Activated gamma-delta T cell (primary cell): ENCODE measurements around the gene GIMAP1.

ENCODE experiments used
- DNase-seq: peaks from one replicate; lab custom pipeline; 2025; lab: John Stamatoyannopoulos, UW

Gene GIMAP1

GRCh38 chr7:150722431-150722931, 6.1 kb downstream of the GIMAP1 start:
- no peak for DNase-seq

DNA sequence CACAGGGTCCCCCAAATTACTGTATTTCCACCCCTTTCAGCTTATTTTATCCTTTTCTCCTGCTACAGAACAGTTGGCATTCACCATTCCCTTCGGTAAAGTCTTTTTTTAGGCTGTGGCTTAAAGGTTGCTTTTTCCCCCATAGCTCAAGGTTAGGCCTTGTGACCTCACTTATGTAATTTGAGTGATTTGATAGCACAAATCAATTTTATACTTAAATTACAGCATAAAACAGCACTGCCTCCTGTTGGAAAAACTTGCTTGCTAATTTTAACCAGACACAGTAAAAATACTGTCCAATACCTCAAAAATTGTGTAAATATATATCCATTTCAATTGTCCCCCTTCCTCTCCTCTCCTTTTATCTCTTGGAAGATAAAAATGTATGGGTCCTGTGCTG, 7.1 kb downstream of the GIMAP1 start:
- DNase-seq, result no peak

GRCh38 chr7:150727381-150727780, 11.0 kb downstream of the GIMAP1 start:
- DNase-seq, result no peak

- no peak for DNase-seq
Observed at GRCh38 chr7:150728011-150728410, 11.6 kb downstream of the GIMAP1 start.

DNA sequence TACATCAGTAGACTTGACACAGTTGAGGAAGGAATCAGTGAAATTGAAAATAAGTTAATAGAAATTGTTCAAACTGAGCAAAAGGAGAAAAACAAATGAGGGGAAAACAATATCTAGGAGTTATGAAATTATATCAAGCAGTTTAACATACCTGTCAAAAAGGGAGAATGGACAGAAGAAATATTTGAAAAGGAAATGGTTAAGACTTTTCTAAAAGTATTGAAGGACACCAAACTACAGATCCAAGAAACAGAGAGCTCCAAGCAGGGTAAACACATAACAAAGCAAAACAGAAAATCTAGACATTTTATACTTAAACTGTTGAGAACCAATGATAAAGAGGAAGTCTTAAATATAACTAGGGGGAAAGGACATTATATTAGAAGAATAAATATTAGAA, 12.2 kb downstream of the GIMAP1 start:
- DNase-seq, result no peak

GRCh38 chr7:150731916-150732315, 15.5 kb downstream of the GIMAP1 start:
- DNase-seq, result no peak

- no peak for DNase-seq
Observed at GRCh38 chr7:150732786-150733481, 16.5 kb downstream of the GIMAP1 start.

- DNase-seq, result no peak
Observed at GRCh38 chr7:150733482-150734095, 17.2 kb downstream of the GIMAP1 start.

- no peak for DNase-seq
Observed at GRCh38 chr7:150734254-150734653, 17.8 kb downstream of the GIMAP1 start.

DNA sequence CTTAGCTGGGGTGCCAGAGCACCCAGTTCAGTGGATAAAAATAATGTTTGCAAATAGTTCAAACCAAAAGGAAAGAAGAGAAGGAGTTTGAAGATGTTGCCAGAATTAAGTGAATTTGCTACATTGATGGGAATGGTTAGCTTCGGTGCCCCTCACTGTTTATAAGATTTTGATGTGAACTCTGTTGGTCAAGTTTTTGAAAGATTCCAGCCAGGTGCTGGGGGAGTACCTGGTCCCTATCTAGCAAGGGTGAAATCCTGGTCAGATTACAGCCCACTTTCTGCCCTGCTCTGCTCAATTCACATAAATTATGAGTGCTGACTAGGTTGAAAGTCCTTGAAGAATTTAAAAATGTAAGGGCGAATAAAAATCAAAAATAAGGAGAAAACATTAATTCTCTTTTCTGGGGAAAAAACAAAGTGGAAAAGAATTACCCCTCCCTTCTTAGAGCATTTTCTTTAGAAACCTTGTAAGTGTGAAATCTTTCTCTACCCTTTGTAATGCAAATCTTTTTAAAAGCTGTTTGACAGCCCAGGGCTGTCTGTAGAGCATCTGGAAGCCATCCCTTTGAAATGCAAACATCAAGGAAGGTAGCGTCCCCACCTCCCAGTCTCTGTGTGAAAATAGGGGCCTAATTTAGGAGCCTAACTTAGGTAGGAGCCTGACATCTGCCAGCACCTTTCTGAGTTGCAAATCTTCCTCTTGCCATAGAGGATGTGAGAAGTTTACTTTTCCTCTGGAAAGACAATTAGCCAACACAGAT, 19.4 kb downstream of the GIMAP1 start:
- no peak for DNase-seq

- no peak for DNase-seq
Observed at GRCh38 chr7:150736864-150737263, 20.5 kb downstream of the GIMAP1 start.

DNA sequence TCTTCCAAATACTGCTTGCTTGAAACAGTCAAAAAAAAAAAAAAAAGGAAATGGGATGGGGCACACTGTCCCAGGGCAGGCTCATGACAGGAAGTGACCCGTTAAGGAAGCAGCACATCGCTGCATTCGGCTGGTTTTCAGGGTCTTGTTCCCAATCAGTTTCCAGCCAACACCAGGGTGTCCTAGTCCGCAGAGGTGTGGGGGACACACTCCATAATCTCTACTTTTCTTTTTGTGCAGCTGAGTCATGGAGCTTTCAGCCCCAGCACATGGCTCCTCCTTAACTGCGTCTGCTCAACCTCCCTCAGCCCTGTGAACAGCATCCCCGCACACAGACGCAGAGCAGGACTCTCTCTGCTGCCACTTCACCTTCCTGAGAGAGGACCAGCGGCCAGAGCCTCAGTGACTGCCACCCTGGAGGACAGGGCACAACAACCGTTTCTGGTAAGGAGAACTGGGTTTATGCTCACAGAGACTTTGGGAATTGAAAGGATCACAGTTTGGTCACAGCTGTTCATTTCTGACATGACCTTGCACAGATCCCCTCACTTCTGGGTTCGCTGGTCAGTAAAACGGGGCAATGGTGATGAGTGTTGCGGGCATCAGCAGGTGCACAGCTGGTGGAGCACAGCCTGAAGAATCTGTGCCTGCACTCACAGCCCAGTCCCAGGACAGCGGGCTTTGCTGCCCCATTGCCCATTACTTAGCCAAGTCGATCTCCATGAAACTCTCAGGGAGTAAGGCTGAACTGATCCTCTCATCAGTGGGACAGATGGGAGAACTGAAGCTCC, 21.0 kb downstream of the GIMAP1 start, which contains the start of gene GIMAP5:
GIMAP5 (plus strand) TSS at position 154 of the 791 bp plus-strand sequence. CDS start 3,467 bp downstream, outside the sequence.
- no peak for DNase-seq

GRCh38 chr7:150738092-150738491, 21.7 kb downstream of the GIMAP1 start:
- DNase-seq, result no peak

- DNase-seq, result no peak
Observed at GRCh38 chr7:150738591-150739001, 22.2 kb downstream of the GIMAP1 start.

DNA sequence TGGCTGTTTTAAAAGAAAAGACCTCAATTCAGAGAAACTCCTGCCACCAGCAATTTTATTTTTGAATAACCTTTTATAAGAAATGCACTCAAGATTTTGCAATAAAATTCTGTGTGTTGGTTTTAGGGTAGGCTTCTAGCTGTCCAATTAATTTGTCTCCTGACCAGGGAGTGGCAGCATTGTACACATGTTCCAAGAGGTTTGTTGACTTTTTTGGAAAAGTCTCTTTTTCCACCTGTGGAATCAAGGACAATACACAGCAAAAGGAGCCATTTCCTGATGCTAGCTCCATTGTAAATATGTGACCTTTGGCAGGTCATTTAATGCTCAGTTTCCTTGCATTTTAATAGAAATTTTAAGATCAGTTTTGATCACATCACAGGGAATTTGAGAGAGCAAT, 22.6 kb downstream of the GIMAP1 start:
- no peak for DNase-seq

GRCh38 chr7:150740053-150740452, 23.6 kb downstream of the GIMAP1 start:
- DNase-seq, result no peak

- DNase-seq, result no peak
Observed at GRCh38 chr7:150742286-150742968, 26.0 kb downstream of the GIMAP1 start.

DNA sequence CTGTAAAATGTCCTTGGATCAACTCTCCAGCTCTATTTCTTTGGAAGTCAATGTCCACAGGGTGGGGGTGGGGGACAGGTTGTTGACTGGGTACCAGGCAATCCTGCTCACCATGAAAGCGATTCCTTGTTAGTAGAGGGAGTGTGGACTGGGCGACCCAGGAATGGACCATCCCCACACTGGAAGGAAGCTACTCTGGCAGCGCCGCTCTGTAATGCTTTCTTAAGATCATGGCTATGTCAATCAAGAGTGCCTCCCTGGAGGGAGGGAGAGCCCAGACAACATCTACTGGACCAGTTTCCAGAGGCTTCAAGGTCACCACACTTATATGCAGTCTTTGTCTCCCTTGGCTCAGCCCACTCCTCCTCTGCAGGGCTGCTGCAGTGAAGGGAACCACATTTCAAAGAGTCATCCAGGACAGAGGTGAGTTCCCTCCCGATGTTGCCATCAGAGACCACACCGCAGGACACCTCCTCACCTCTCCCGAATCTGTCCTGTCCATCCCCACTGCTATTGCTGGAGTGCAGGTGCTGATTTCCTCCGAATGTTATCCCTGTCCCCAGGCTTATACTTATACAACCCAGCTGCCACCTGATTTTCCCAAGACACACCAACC, 27.7 kb downstream of the GIMAP1 start:
- no peak for DNase-seq

GRCh38 chr7:150745086-150745485, 28.7 kb downstream of the GIMAP1 start:
- DNase-seq, result no peak

GRCh38 chr7:150745876-150746275, 29.5 kb downstream of the GIMAP1 start:
- no peak for DNase-seq

GRCh38 chr7:150746921-150747320, 30.5 kb downstream of the GIMAP1 start:
- DNase-seq, result no peak
